Measurements from ENCODE around the gene VTI1A. TPM values are rescaled to one million over a fixed set of nuclear protein-coding genes. Genes with fewer than 3 reads are reported as not detected.

VTI1A gene
- total RNA-seq, 1 experiment from 2014 or later: 22.0 TPM

DNA sequence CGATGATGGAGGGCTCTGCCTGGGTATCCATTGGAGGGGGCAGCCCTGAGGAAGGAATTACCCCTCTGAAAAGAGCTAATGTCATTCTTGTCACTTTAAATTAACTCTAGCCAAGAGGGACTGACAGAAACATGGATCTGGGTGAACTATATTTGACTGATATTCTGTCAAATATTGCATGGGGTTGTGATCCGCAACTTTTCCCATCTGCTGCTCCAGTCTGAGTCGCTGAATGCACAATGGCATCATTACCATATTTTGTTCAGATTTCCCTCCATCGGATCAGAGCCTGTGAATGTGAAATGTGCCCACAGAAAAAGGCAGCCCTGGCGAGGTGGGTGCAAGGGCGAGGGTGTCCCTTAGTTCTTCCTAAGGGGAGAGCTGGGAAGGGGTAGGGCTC, 402.5 kb downstream of the VTI1A start:
- Histone ChIP-seq H2BK12ac (ENCODE audit: insufficient read length, low read depth, low read length) (no peak overlapping the region), H3K4me2 (ENCODE audit: insufficient read depth, insufficient read length, low read length) (no peak overlapping the region), H2BK5ac (ENCODE audit: insufficient read length, low read length) (no peak overlapping the region), H4K20me1 (ENCODE audit: control insufficient read depth, insufficient read depth, insufficient read length) (no peaks in the 10 kb centered on the region), H3K56ac (ENCODE audit: insufficient read length, low read depth, low read length) (no peak overlapping the region), H3K79me2 (ENCODE audit: insufficient read depth, low read length) (no peaks in the 10 kb centered on the region), H3K4me1 (ENCODE audit: insufficient read depth, low read length) (no peaks in the 10 kb centered on the region), H3K79me1 (ENCODE audit: insufficient read depth, low read depth, low read length, poor library complexity, severe bottlenecking) (no peaks in the 10 kb centered on the region), H3K23me2 (ENCODE audit: insufficient read length, low read depth, low read length, poor library complexity, severe bottlenecking) (no peaks in the 10 kb centered on the region), H4K91ac (ENCODE audit: insufficient read length, low read depth, low read length) (no peak overlapping the region), H3K9me3 (ENCODE audit: control insufficient read depth, low read depth, low read length) (peaks cover 9% of the 10 kb centered on the region), H3K23ac (ENCODE audit: insufficient read length, low read depth, low read length) (no peak overlapping the region), H2BK15ac (ENCODE audit: low read depth, low read length) (no peak overlapping the region), H2BK120ac (ENCODE audit: low read depth, low read length, poor library complexity, severe bottlenecking) (no peak overlapping the region), H3K18ac (ENCODE audit: insufficient read length, low read depth, low read length) (no peak overlapping the region), H2AFZ (ENCODE audit: low read length) (no peak overlapping the region), H3T11ph (ENCODE audit: low read length) (no peak overlapping the region), H2AK5ac (ENCODE audit: insufficient read length, low read length) (no peak overlapping the region), H4K8ac (replicated peaks; ENCODE audit: insufficient read length, low read depth, low read length) (no peak overlapping the region), H3K4ac (ENCODE audit: low read depth, low read length) (no peak overlapping the region), H3K9ac (ENCODE audit: extremely low read depth, insufficient read length, low read length) (no peak overlapping the region), H3K27me3 (ENCODE audit: insufficient read depth, low read length) (no peaks in the 10 kb centered on the region), H2BK20ac (ENCODE audit: low read depth, low read length, poor library complexity, severe bottlenecking) (no peak overlapping the region), H3K27ac (ENCODE audit: insufficient read length, low read depth, low read length) (no peak overlapping the region), H4K5ac (ENCODE audit: insufficient read length, low read depth, low read length) (no peak overlapping the region), H3K14ac (ENCODE audit: insufficient read depth, low read length) (no peak overlapping the region)
- WGBS (ENCODE audit: extremely low coverage, insufficient read length, low lambda C conversion rate): no CpG with 5 or more reads among the region's 6 CpGs
- peak overlapping the region in 1 of 3 experiments; percentile 31; a peak in 1 of 7 replicates for H3K27ac Mint-ChIP-seq
- H3K4me3 Mint-ChIP-seq: no peak overlapping the region
- no peak for DNase-seq
- H3K9me3 Mint-ChIP-seq: peaks cover 18 to 24% of the 10 kb centered on the region in 2 experiments
- peaks cover 9 to 11% of the 10 kb centered on the region in 2 experiments for H3K4me1 Mint-ChIP-seq
- peaks cover 17 to 32% (median 25%) of the 10 kb centered on the region in 3 experiments for H3K36me3 Mint-ChIP-seq (ENCODE audit: insufficient read depth in 1 of 3, low read depth in 3 of 3)
- peaks cover 6% of the 10 kb centered on the region for H3K27me3 Mint-ChIP-seq (ENCODE audit: low read depth)
- TF ChIP-seq, protein P1, sequence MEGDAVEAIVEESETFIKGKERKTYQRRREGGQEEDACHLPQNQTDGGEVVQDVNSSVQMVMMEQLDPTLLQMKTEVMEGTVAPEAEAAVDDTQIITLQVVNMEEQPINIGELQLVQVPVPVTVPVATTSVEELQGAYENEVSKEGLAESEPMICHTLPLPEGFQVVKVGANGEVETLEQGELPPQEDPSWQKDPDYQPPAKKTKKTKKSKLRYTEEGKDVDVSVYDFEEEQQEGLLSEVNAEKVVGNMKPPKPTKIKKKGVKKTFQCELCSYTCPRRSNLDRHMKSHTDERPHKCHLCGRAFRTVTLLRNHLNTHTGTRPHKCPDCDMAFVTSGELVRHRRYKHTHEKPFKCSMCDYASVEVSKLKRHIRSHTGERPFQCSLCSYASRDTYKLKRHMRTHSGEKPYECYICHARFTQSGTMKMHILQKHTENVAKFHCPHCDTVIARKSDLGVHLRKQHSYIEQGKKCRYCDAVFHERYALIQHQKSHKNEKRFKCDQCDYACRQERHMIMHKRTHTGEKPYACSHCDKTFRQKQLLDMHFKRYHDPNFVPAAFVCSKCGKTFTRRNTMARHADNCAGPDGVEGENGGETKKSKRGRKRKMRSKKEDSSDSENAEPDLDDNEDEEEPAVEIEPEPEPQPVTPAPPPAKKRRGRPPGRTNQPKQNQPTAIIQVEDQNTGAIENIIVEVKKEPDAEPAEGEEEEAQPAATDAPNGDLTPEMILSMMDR (conservative IDR thresholded peaks at IDR 0.05): no peak

All from H9 (cell line).